ENCODE measurements around the gene PLD1. TPM values are rescaled to one million over a fixed set of nuclear protein-coding genes. Genes with fewer than 3 reads are reported as not detected.

PLD1 gene
- total and polyA plus RNA-seq, 10 donors = 3.0 to 75.2 (median 54.0) TPM

DNA sequence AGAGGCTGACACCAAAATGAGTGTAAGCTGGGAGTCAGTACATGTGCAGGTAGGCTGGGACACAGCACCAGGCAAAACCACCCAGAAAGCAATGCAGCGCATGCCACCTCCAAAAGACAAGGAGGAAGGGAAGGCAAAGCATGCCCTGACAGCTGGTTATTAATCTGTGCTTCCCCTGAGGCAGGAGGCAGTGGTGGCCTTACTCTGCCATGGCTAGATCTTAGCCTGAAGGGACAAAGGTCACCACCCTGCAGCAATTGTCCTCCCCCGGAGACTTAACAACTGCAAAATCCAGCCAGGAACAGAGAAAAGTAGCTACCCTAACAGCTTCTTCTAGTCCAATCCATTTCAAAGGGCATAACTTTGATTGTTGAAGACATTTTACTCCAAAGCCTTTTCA, 73.7 kb downstream of the PLD1 start:
- H3K9me3 ChIP-seq = no peaks in the 10 kb centered on the region
- H3K4me3 ChIP-seq = no peak overlapping the region
- intact Hi-C loops (cut with DNase I; ENCODE audit: low total_unique reads) = no loop called here
- H3K27ac ChIP-seq = no peak overlapping the region
- no peak for TF ChIP-seq POLR2A (IDR thresholded peaks at IDR 0.05)
- TF ChIP-seq, protein P1, sequence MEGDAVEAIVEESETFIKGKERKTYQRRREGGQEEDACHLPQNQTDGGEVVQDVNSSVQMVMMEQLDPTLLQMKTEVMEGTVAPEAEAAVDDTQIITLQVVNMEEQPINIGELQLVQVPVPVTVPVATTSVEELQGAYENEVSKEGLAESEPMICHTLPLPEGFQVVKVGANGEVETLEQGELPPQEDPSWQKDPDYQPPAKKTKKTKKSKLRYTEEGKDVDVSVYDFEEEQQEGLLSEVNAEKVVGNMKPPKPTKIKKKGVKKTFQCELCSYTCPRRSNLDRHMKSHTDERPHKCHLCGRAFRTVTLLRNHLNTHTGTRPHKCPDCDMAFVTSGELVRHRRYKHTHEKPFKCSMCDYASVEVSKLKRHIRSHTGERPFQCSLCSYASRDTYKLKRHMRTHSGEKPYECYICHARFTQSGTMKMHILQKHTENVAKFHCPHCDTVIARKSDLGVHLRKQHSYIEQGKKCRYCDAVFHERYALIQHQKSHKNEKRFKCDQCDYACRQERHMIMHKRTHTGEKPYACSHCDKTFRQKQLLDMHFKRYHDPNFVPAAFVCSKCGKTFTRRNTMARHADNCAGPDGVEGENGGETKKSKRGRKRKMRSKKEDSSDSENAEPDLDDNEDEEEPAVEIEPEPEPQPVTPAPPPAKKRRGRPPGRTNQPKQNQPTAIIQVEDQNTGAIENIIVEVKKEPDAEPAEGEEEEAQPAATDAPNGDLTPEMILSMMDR (IDR thresholded peaks at IDR 0.05 in 8 of 11, conservative IDR thresholded peaks at IDR 0.05 in 3 of 11) = no peak
- no peak for TF ChIP-seq POLR2AphosphoS5 (IDR thresholded peaks at IDR 0.05)
- 75 to 100% (median 91%) methylated on average over 2 of the region's 2 CpGs for WGBS, 5 donors
- peaks cover 0 to 62% (median 12%) of the 10 kb centered on the region in 6 donors for H3K36me3 ChIP-seq
- DNase-seq = no peak
- H3K27me3 ChIP-seq (replicated peaks in 1 of 7) = no peaks in the 10 kb centered on the region
- peaks cover 0 to 7% (median 0%) of the 10 kb centered on the region in 6 donors for H3K4me1 ChIP-seq

DNA sequence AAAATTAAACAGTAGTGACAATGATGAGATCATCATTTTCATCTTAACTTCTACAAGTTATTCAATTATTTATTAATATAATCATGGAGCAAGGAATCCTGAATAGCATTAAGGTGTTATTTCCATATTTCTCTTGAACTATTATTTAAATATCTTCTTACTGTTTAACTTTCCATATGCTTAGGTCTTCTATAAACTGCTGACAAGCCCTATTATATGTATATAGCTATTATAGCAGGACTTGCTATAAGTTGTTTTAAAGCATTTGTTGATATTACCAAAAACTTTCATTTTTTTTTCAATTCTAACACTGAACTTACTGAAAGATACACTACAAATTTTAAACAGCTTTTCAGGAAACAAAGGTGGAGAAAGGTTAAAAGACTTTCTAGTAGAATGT, 76.7 kb downstream of the PLD1 start:
- Histone ChIP-seq H3K4me1 (no peaks in the 10 kb centered on the region), H3K27ac (no peak overlapping the region), H3K4me3 (no peak overlapping the region), H3K27me3 (replicated peaks in 1 of 7) (no peaks in the 10 kb centered on the region), H3K36me3 (peaks cover 0 to 73% (median 12%) of the 10 kb centered on the region in 6 donors), H3K9me3 (no peaks in the 10 kb centered on the region)
- TF ChIP-seq POLR2A (IDR thresholded peaks at IDR 0.05) = no peak
- no peak for TF ChIP-seq POLR2AphosphoS5 (IDR thresholded peaks at IDR 0.05)
- TF ChIP-seq, protein P1 (IDR thresholded peaks at IDR 0.05 in 8 of 11, conservative IDR thresholded peaks at IDR 0.05 in 3 of 11) = no peak
- DNase-seq = no peak
- intact Hi-C loops (cut with DNase I; ENCODE audit: low total_unique reads) = no loop called here

DNA sequence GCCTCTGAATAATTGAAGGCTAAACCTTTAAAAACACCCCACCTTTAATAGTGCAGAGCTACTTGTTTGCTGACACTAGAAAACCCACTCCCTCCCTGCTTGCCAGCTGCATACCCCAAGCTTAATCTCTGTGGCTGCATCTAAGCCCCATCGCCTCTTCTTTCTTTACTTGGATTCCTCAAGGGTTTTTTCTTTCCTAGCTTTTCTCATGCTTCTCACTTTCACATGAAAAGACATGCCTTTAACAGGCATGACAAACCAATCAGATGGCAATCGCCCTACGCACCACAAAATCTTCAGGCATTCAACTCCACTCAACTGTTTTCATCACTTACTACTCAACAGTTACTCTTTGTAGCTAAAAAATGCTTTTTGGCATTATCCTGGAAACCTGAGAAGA, 77.5 kb downstream of the PLD1 start:
- no peaks in the 10 kb centered on the region for H3K27me3 ChIP-seq (replicated peaks in 1 of 7)
- intact Hi-C loops (cut with DNase I; ENCODE audit: low total_unique reads) = no loop called here
- no peaks in the 10 kb centered on the region for H3K9me3 ChIP-seq
- DNase-seq = no peak
- H3K36me3 ChIP-seq = peaks cover 0 to 78% (median 12%) of the 10 kb centered on the region in 6 donors
- TF ChIP-seq POLR2AphosphoS5 (IDR thresholded peaks at IDR 0.05) (no peak), POLR2A (IDR thresholded peaks at IDR 0.05) (no peak)
- TF ChIP-seq, protein P1 (IDR thresholded peaks at IDR 0.05 in 8 of 11, conservative IDR thresholded peaks at IDR 0.05 in 3 of 11) = no peak
- 61 to 98% (median 91%) methylated on average over 3 of the region's 3 CpGs for WGBS, 5 donors
- H3K27ac ChIP-seq = no peak overlapping the region
- no peak overlapping the region for H3K4me3 ChIP-seq
- no peaks in the 10 kb centered on the region for H3K4me1 ChIP-seq

DNA sequence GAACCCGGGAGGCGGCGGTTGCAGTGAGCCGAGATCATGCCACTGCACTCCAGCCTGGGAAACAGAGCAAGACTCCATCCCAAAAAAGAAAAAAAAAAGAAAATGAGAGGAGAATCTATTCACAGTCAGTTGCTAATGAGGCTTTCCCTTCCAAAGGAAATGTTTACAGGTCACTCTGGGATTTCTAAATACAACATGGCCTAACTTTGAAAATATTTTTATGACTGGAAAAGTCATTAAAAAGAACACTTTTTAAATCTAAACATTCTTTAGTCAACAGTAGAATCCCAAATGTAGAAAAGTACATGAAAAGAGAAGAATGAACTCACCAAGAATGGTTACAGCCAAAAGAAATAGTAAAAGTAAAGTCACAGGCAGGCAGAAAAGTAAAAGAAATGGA, 78.6 kb downstream of the PLD1 start:
- DNase-seq = no peak
- WGBS, 5 donors = 72 to 100% (median 96%) methylated on average over 3 to 4 of the region's 4 CpGs
- Histone ChIP-seq H3K4me3 (no peak overlapping the region), H3K9me3 (no peaks in the 10 kb centered on the region), H3K36me3 (peaks cover 0 to 78% (median 10%) of the 10 kb centered on the region in 6 donors), H3K4me1 (no peaks in the 10 kb centered on the region), H3K27me3 (replicated peaks in 1 of 7) (no peaks in the 10 kb centered on the region), H3K27ac (no peak overlapping the region)
- TF ChIP-seq POLR2A (IDR thresholded peaks at IDR 0.05) (no peak), POLR2AphosphoS5 (IDR thresholded peaks at IDR 0.05) (no peak)
- TF ChIP-seq, protein P1 (IDR thresholded peaks at IDR 0.05 in 8 of 11, conservative IDR thresholded peaks at IDR 0.05 in 3 of 11) = no peak
- intact Hi-C loops (cut with DNase I; ENCODE audit: low total_unique reads) = no loop called here
